ENCODE results near the gene DHX9. TPM values are rescaled to one million over a fixed set of nuclear protein-coding genes. Genes with fewer than 3 reads are reported as not detected.

Gene DHX9
- total RNA-seq, 1 experiment from 2014 or later: 336 TPM

DNA sequence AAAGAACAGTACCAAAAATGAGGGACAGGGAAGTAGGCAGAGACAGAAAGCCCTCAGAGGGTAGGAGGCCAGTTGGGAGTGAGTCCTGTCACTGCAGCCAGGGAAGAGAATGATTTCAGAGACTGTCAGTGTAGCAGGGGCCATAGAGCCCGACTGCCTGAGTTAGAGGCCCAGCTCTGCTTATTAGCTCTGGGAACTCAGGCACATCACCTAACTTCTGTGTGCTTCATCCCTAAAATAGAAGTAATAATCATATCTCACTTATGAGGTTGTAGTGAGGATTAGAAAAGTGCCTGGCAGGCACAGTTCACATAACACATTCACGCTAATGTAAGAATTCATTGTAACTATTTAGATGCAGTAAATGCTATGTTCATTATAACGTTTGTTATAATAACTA is 31.2 kb upstream of the DHX9 start:
- Mint-ChIP-seq H3K4me3 (no peak overlapping the region), H3K36me3 (ENCODE audit: insufficient read depth in 1 of 3, low read depth in 3 of 3) (no peaks in the 10 kb centered on the region; a peak in 1 of 7 replicates), H3K27me3 (ENCODE audit: low read depth) (no peaks in the 10 kb centered on the region; the same call in 1 of the 2 replicates), H3K9me3 (no peaks in the 10 kb centered on the region), H3K4me1 (peaks cover 9 to 17% of the 10 kb centered on the region in 2 experiments), H3K27ac (no peak overlapping the region)
- Histone ChIP-seq H3K9ac (ENCODE audit: extremely low read depth, insufficient read length, low read length) (no peak overlapping the region), H3K14ac (ENCODE audit: insufficient read depth, low read length) (no peak overlapping the region), H3T11ph (ENCODE audit: low read length) (no peak overlapping the region), H2BK120ac (ENCODE audit: low read depth, low read length, poor library complexity, severe bottlenecking) (no peak overlapping the region), H3K27me3 (ENCODE audit: insufficient read depth, low read length) (no peaks in the 10 kb centered on the region), H4K91ac (ENCODE audit: insufficient read length, low read depth, low read length) (no peak overlapping the region), H3K4me2 (ENCODE audit: insufficient read depth, insufficient read length, low read length) (no peak overlapping the region), H4K8ac (replicated peaks; ENCODE audit: insufficient read length, low read depth, low read length) (no peak overlapping the region), H3K23ac (ENCODE audit: insufficient read length, low read depth, low read length) (no peak overlapping the region), H2BK20ac (ENCODE audit: low read depth, low read length, poor library complexity, severe bottlenecking) (no peak overlapping the region), H3K23me2 (ENCODE audit: insufficient read length, low read depth, low read length, poor library complexity, severe bottlenecking) (no peaks in the 10 kb centered on the region), H3K4ac (ENCODE audit: low read depth, low read length) (no peak overlapping the region), H2AFZ (ENCODE audit: low read length) (no peak overlapping the region), H2AK5ac (ENCODE audit: insufficient read length, low read length) (no peak overlapping the region), H2BK15ac (ENCODE audit: low read depth, low read length) (no peak overlapping the region), H2BK12ac (ENCODE audit: insufficient read length, low read depth, low read length) (no peak overlapping the region), H3K56ac (ENCODE audit: insufficient read length, low read depth, low read length) (no peak overlapping the region), H4K5ac (ENCODE audit: insufficient read length, low read depth, low read length) (no peak overlapping the region), H3K18ac (ENCODE audit: insufficient read length, low read depth, low read length) (no peak overlapping the region), H3K27ac (ENCODE audit: insufficient read length, low read depth, low read length) (no peak overlapping the region), H3K4me1 (ENCODE audit: insufficient read depth, low read length) (no peaks in the 10 kb centered on the region), H2BK5ac (ENCODE audit: insufficient read length, low read length) (no peak overlapping the region), H4K20me1 (ENCODE audit: control insufficient read depth, insufficient read depth, insufficient read length) (no peaks in the 10 kb centered on the region), H3K9me3 (ENCODE audit: control insufficient read depth, low read depth, low read length) (no peaks in the 10 kb centered on the region), H3K79me2 (ENCODE audit: insufficient read depth, low read length) (no peaks in the 10 kb centered on the region), H3K79me1 (ENCODE audit: insufficient read depth, low read depth, low read length, poor library complexity, severe bottlenecking) (no peaks in the 10 kb centered on the region)
- WGBS (ENCODE audit: extremely low coverage, insufficient read length, low lambda C conversion rate): no CpG with 5 or more reads among the region's 3 CpGs
- TF ChIP-seq, protein P1, sequence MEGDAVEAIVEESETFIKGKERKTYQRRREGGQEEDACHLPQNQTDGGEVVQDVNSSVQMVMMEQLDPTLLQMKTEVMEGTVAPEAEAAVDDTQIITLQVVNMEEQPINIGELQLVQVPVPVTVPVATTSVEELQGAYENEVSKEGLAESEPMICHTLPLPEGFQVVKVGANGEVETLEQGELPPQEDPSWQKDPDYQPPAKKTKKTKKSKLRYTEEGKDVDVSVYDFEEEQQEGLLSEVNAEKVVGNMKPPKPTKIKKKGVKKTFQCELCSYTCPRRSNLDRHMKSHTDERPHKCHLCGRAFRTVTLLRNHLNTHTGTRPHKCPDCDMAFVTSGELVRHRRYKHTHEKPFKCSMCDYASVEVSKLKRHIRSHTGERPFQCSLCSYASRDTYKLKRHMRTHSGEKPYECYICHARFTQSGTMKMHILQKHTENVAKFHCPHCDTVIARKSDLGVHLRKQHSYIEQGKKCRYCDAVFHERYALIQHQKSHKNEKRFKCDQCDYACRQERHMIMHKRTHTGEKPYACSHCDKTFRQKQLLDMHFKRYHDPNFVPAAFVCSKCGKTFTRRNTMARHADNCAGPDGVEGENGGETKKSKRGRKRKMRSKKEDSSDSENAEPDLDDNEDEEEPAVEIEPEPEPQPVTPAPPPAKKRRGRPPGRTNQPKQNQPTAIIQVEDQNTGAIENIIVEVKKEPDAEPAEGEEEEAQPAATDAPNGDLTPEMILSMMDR (conservative IDR thresholded peaks at IDR 0.05): no peak
- DNase-seq: no peak
